HUES64 (cell line): Measurements from ENCODE around the gene IMMP2L.

Source experiments
- H3K27ac ChIP-seq: 2 replicates; pipeline ENCODE4 v1.7.0; 2013; ENCODE audit warnings: low read depth, low read length, inconsistent platforms
- H3K27me3 ChIP-seq: 2 replicates; pipeline ENCODE4 v1.6.1; 2013; ENCODE audit warnings: mild to moderate bottlenecking, low read length; ENCODE audit not compliant: insufficient read depth
- H3K36me3 ChIP-seq: 2 replicates; pipeline ENCODE4 v1.6.1; 2013; ENCODE audit warnings: mild to moderate bottlenecking, low read length; ENCODE audit not compliant: insufficient read depth
- H3K4me1 ChIP-seq: 2 replicates; pipeline ENCODE4 v1.6.1; 2013; ENCODE audit warnings: mild to moderate bottlenecking, low read length, moderate library complexity; ENCODE audit not compliant: insufficient read depth
- H3K4me3 ChIP-seq: 2 replicates; pipeline ENCODE4 v1.5.1; 2013; ENCODE audit warnings: mild to moderate bottlenecking, low read length, moderate library complexity
- H3K9ac ChIP-seq: 2 replicates; pipeline ENCODE4 v1.6.1; 2013; ENCODE audit warnings: mild to moderate bottlenecking, low read depth, low read length
- H3K9me3 ChIP-seq: 2 replicates; pipeline ENCODE4 v1.6.1; 2013; ENCODE audit warnings: low read depth, low read length; ENCODE audit not compliant: insufficient read depth
- WGBS: fragments of 150-250, 120-280 bp; methylation state at CpG from one replicate; pipeline ENCODE4 v1.1.7; 2013; ENCODE audit warnings: missing lambda C conversion rate; 5-methylcytosine and 5-hydroxymethylcytosine counted together

IMMP2L gene

GRCh38 chr7:110704225-110704624 is 858.1 kb downstream of the IMMP2L start:
- Histone ChIP-seq H3K4me3 (no peak overlapping the region), H3K27ac (no peak overlapping the region), H3K27me3 (no peaks in the 10 kb centered on the region), H3K9ac (no peak overlapping the region), H3K9me3 (no peaks in the 10 kb centered on the region), H3K4me1 (no peaks in the 10 kb centered on the region), H3K36me3 (no peaks in the 10 kb centered on the region)
- 95% methylated on average over 1 of the region's 2 CpGs for WGBS

- Histone ChIP-seq H3K4me3 (no peak overlapping the region), H3K36me3 (no peaks in the 10 kb centered on the region), H3K9me3 (no peaks in the 10 kb centered on the region), H3K27me3 (no peaks in the 10 kb centered on the region), H3K27ac (no peak overlapping the region), H3K4me1 (no peaks in the 10 kb centered on the region), H3K9ac (no peak overlapping the region)
- WGBS = 96% methylated on average over 3 of the region's 3 CpGs
Measured at GRCh38 chr7:110698576-110698975, 863.7 kb downstream of the IMMP2L start.

- H3K27ac ChIP-seq = no peak overlapping the region
- no peaks in the 10 kb centered on the region for H3K27me3 ChIP-seq
- no peaks in the 10 kb centered on the region for H3K36me3 ChIP-seq
- no peak overlapping the region for H3K4me3 ChIP-seq
- H3K4me1 ChIP-seq = no peaks in the 10 kb centered on the region; the same call in 1 of the 2 replicates
- H3K9ac ChIP-seq = no peak overlapping the region
- no peaks in the 10 kb centered on the region for H3K9me3 ChIP-seq
Measured at GRCh38 chr7:110693344-110693743, 868.9 kb downstream of the IMMP2L start.

GRCh38 chr7:110688908-110689307 is 873.4 kb downstream of the IMMP2L start:
- WGBS = 90% methylated on average over 2 of the region's 2 CpGs
- no peaks in the 10 kb centered on the region; the same call in 1 of the 2 replicates for H3K4me1 ChIP-seq
- no peaks in the 10 kb centered on the region for H3K36me3 ChIP-seq
- H3K27ac ChIP-seq = no peak overlapping the region
- H3K27me3 ChIP-seq = no peaks in the 10 kb centered on the region
- H3K4me3 ChIP-seq = no peak overlapping the region
- no peaks in the 10 kb centered on the region for H3K9me3 ChIP-seq
- H3K9ac ChIP-seq = no peak overlapping the region

GRCh38 chr7:110685899-110686298 is 876.4 kb downstream of the IMMP2L start:
- Histone ChIP-seq H3K4me1 (no peaks in the 10 kb centered on the region), H3K27me3 (no peaks in the 10 kb centered on the region), H3K27ac (no peak overlapping the region), H3K36me3 (no peaks in the 10 kb centered on the region), H3K4me3 (no peak overlapping the region), H3K9me3 (no peaks in the 10 kb centered on the region), H3K9ac (no peak overlapping the region)

GRCh38 chr7:110681941-110682340 is 880.4 kb downstream of the IMMP2L start:
- Histone ChIP-seq H3K36me3 (no peaks in the 10 kb centered on the region), H3K27ac (no peak overlapping the region)

GRCh38 chr7:110677405-110677804 is 884.9 kb downstream of the IMMP2L start:
- peaks cover 20% of the 10 kb centered on the region for H3K9me3 ChIP-seq
- H3K4me3 ChIP-seq = no peak overlapping the region
- no peaks in the 10 kb centered on the region for H3K4me1 ChIP-seq
- no peaks in the 10 kb centered on the region for H3K36me3 ChIP-seq
- H3K27ac ChIP-seq = no peak overlapping the region; the same call in 1 of the 2 replicates
- H3K9ac ChIP-seq = no peak overlapping the region
- 92% methylated on average over 5 of the region's 5 CpGs for WGBS
- H3K27me3 ChIP-seq = no peaks in the 10 kb centered on the region

More at GRCh38 chr7:110681941-110682340, 880.4 kb downstream of the IMMP2L start:
- Histone ChIP-seq H3K9ac (no peak overlapping the region), H3K4me1 (no peaks in the 10 kb centered on the region), H3K9me3 (no peaks in the 10 kb centered on the region), H3K27me3 (no peaks in the 10 kb centered on the region), H3K4me3 (no peak overlapping the region)
- WGBS = 92% methylated on average over 1 of the region's 1 CpG

- no peaks in the 10 kb centered on the region for H3K4me1 ChIP-seq
- H3K27me3 ChIP-seq = no peaks in the 10 kb centered on the region
- 93% methylated on average over 2 of the region's 2 CpGs for WGBS
- H3K9me3 ChIP-seq = peaks cover 20% of the 10 kb centered on the region
- H3K9ac ChIP-seq = no peak overlapping the region
- no peak overlapping the region for H3K27ac ChIP-seq
- no peak overlapping the region for H3K4me3 ChIP-seq
- no peaks in the 10 kb centered on the region for H3K36me3 ChIP-seq
Measured at GRCh38 chr7:110676785-110677184, 885.5 kb downstream of the IMMP2L start.

GRCh38 chr7:110675383-110676103 is 886.7 kb downstream of the IMMP2L start:
- no peak overlapping the region for H3K4me3 ChIP-seq
- H3K27ac ChIP-seq = no peak overlapping the region
- WGBS = 97% methylated on average over 3 of the region's 4 CpGs
- H3K9ac ChIP-seq = no peak overlapping the region
- H3K4me1 ChIP-seq = no peaks in the 10 kb centered on the region
- H3K27me3 ChIP-seq = no peaks in the 10 kb centered on the region
- no peaks in the 10 kb centered on the region for H3K36me3 ChIP-seq
- H3K9me3 ChIP-seq = peaks cover 20% of the 10 kb centered on the region

GRCh38 chr7:110673148-110673547 is 889.1 kb downstream of the IMMP2L start:
- H3K4me3 ChIP-seq = no peak overlapping the region
- peaks cover 20% of the 10 kb centered on the region for H3K9me3 ChIP-seq
- H3K4me1 ChIP-seq = no peaks in the 10 kb centered on the region; the same call in 1 of the 2 replicates
- no peak overlapping the region for H3K9ac ChIP-seq
- no peaks in the 10 kb centered on the region for H3K27me3 ChIP-seq
- 88% methylated on average over 1 of the region's 1 CpG for WGBS
- no peaks in the 10 kb centered on the region for H3K36me3 ChIP-seq
- H3K27ac ChIP-seq = no peak overlapping the region

- H3K27ac ChIP-seq = no peak overlapping the region
- 89% methylated on average over 5 of the region's 5 CpGs for WGBS
- H3K27me3 ChIP-seq = no peaks in the 10 kb centered on the region
- H3K9me3 ChIP-seq = peaks cover 17% of the 10 kb centered on the region
- H3K4me1 ChIP-seq = no peaks in the 10 kb centered on the region; the same call in 1 of the 2 replicates
- no peak overlapping the region for H3K4me3 ChIP-seq
- no peaks in the 10 kb centered on the region for H3K36me3 ChIP-seq
- no peak overlapping the region for H3K9ac ChIP-seq
Measured at GRCh38 chr7:110669410-110669809, 892.9 kb downstream of the IMMP2L start.

GRCh38 chr7:110664803-110665202 is 897.5 kb downstream of the IMMP2L start:
- Histone ChIP-seq H3K27ac (no peak overlapping the region), H3K4me1 (no peaks in the 10 kb centered on the region; the same call in 1 of the 2 replicates), H3K9me3 (peaks cover 21% of the 10 kb centered on the region), H3K9ac (no peak overlapping the region), H3K4me3 (no peak overlapping the region), H3K36me3 (no peaks in the 10 kb centered on the region), H3K27me3 (no peaks in the 10 kb centered on the region)
- over 99% methylated on average over 4 of the region's 4 CpGs for WGBS
